ENCODE measurements around the gene VEGFA. TPM values are rescaled to one million over a fixed set of nuclear protein-coding genes. Genes with fewer than 3 reads are reported as not detected.

The VEGFA gene
- total RNA-seq, 1 donor from 2014 or later = 194 TPM

DNA sequence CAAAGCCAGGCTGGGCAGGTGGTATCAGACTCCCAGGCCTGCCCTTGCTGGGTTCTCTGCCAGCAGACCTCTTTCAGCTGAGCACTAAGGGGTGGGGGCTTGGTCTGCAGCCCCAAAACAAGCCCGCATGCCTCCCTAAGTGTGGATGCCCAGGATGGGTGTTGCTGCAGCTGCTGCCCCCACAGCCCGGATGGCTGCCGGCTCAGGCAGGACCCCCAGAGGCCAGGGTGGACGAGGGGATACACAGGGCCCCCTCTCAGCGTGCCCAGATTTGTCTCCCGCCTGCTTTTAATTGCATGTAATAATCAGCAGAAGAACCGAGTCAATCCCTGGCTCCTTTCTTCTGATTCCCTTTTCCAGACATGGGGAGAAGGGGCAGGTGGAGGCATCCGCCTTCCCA, 60.8 kb downstream of the VEGFA start:
- no peak for DNase-seq (ENCODE audit: extremely low spot score in 2 of 2)
- Histone ChIP-seq H3K4me1 (no peaks in the 10 kb centered on the region), H3K4me3 (no peak overlapping the region), H3K27me3 (no peaks in the 10 kb centered on the region), H3K27ac (no peak overlapping the region), H3K36me3 (no peaks in the 10 kb centered on the region), H3K9me3 (no peaks in the 10 kb centered on the region)
- TF ChIP-seq POLR2AphosphoS5 (IDR thresholded peaks at IDR 0.05; ENCODE audit: insufficient read depth in 1 of 2, low read depth in 1 of 2) (no peak), POLR2A (IDR thresholded peaks at IDR 0.05) (no peak)
- TF ChIP-seq, protein P1, sequence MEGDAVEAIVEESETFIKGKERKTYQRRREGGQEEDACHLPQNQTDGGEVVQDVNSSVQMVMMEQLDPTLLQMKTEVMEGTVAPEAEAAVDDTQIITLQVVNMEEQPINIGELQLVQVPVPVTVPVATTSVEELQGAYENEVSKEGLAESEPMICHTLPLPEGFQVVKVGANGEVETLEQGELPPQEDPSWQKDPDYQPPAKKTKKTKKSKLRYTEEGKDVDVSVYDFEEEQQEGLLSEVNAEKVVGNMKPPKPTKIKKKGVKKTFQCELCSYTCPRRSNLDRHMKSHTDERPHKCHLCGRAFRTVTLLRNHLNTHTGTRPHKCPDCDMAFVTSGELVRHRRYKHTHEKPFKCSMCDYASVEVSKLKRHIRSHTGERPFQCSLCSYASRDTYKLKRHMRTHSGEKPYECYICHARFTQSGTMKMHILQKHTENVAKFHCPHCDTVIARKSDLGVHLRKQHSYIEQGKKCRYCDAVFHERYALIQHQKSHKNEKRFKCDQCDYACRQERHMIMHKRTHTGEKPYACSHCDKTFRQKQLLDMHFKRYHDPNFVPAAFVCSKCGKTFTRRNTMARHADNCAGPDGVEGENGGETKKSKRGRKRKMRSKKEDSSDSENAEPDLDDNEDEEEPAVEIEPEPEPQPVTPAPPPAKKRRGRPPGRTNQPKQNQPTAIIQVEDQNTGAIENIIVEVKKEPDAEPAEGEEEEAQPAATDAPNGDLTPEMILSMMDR (IDR thresholded peaks at IDR 0.05) = no peak
- intact Hi-C loops (cut with DNase I) = no loop called here

DNA sequence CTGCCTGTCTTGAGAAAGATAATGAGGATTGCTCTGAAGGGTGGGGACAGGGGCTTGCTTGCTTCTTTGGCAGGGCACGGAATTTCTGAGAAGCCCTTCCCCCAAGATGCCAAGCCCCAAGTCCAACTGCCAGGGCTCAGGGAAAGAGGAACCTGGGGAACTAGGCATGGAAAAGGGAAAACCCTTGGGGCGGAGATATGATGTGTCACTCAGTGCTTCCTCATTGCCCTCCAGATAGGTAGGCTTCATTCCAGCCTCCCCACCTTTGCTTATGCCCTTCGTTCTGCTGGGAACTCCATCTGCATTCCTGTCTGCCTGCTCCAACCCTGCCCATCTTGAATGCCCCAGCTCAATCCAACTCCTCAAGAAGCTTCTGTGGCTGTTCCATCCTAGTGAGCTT, 61.2 kb downstream of the VEGFA start:
- no peak overlapping the region for H3K27ac ChIP-seq
- no peak for DNase-seq (ENCODE audit: extremely low spot score in 2 of 2)
- no peaks in the 10 kb centered on the region for H3K27me3 ChIP-seq
- H3K36me3 ChIP-seq = no peaks in the 10 kb centered on the region
- H3K4me1 ChIP-seq = no peaks in the 10 kb centered on the region
- intact Hi-C loops (cut with DNase I) = no loop called here
- H3K4me3 ChIP-seq = no peak overlapping the region
- H3K9me3 ChIP-seq = no peaks in the 10 kb centered on the region
- TF ChIP-seq, protein P1 (IDR thresholded peaks at IDR 0.05) = no peak
- no peak for TF ChIP-seq POLR2A (IDR thresholded peaks at IDR 0.05)
- TF ChIP-seq POLR2AphosphoS5 (IDR thresholded peaks at IDR 0.05; ENCODE audit: insufficient read depth in 1 of 2, low read depth in 1 of 2) = no peak

DNA sequence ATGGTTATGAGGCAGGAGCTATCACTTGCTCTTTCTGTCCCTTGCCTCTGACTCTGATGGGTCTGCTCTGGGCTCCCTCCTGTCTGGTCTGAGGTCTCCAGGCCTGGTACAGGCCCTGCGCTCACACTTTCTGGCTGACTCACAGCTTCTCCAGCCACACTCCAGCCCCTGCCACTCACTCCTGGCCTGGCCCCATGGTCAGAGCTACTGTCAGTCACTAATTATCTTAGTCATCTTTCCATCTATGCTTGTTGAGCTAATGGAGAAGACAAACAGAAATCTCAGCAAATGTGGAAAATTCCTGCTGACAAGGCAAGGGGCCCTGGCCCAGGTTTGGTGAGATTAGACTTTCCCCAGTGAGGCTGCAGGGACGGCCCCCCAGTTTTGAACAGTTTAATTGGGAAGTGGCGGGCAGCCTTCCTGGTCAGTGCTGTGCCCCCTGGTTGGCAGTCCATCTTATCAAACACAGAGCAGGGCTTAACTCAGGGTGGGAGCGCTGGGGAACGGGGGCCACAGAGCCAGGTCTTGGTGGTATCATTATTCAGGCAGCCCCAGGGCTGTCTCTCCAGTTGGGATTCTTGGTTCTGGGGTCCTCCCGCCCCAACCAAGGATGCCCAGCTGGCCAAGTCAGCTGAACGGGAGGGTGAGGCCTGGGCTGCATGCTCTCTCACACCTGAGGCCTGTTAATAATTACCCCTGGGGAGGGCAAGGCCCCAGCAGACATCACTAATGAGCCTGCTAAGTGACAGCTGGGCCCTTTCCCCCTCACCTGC, 63.4 kb downstream of the VEGFA start:
- intact Hi-C loops (cut with DNase I) = no loop called here
- Histone ChIP-seq H3K9me3 (no peaks in the 10 kb centered on the region), H3K4me1 (peaks cover 9% of the 10 kb centered on the region), H3K36me3 (no peaks in the 10 kb centered on the region), H3K4me3 (no peak overlapping the region), H3K27ac (no peak overlapping the region), H3K27me3 (no peaks in the 10 kb centered on the region)
- no peak for DNase-seq (ENCODE audit: extremely low spot score in 2 of 2)
- TF ChIP-seq POLR2AphosphoS5 (IDR thresholded peaks at IDR 0.05; ENCODE audit: insufficient read depth in 1 of 2, low read depth in 1 of 2) (no peak), POLR2A (IDR thresholded peaks at IDR 0.05) (no peak)
- TF ChIP-seq, protein P1 (IDR thresholded peaks at IDR 0.05) = no peak

DNA sequence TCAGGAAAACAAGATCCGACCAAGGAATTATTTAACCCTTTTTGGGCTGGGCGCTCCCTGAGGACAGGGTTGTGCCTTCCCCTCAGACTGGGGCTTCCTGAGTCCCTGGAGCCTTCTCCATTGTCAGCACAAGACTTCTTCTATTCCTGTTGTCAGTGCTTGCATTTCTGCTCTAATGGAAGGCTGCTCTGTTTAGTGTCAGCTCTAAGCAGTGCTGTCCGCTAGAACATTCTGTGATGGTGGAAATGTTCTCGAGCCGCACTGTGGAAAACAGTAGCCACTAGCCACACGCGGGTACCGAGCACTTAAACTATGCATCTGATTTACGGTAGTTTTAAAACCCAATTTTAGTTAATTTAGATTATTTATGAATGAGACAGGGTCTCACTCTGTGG, 64.0 kb downstream of the VEGFA start:
- Histone ChIP-seq H3K36me3 (no peaks in the 10 kb centered on the region), H3K4me1 (peaks cover 12% of the 10 kb centered on the region), H3K27me3 (no peaks in the 10 kb centered on the region), H3K4me3 (no peak overlapping the region), H3K27ac (no peak overlapping the region), H3K9me3 (no peaks in the 10 kb centered on the region)
- DNase-seq (ENCODE audit: extremely low spot score in 2 of 2) = no peak
- intact Hi-C loops (cut with DNase I) = no loop called here
- TF ChIP-seq, protein P1 (IDR thresholded peaks at IDR 0.05) = no peak
- TF ChIP-seq POLR2AphosphoS5 (IDR thresholded peaks at IDR 0.05; ENCODE audit: insufficient read depth in 1 of 2, low read depth in 1 of 2) (no peak), POLR2A (IDR thresholded peaks at IDR 0.05) (no peak)

DNA sequence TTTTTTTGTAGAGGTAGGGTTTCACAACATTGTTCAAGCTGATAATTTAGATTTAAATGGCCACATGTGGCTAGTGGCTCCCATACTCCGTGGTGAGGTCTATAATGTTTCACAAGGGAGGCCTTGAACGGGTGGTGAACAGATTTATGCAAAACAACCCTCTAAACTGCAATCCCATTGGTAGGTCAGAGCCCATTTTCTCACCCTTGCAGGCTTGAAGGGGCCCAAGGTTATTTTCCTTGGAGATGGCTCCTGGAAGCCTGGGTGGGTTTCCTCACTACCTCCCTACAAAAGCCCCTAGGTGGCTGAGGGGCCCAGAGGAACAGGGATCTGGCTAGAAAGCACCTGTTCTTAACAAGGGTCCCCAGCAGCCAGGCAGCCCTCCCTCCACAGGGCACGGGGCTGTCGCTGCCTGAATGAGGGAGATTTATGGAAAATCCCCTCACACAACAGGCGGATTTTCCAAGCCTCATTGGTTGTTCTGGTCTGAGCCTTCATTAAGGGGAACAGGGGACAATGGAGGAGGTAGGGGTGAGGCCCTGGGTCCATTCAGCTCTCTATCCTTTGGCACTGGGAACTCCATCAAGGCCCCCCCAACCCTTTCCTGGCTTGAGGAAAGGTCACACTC, 64.6 kb downstream of the VEGFA start:
- intact Hi-C loops (cut with DNase I) = no loop called here
- no peaks in the 10 kb centered on the region for H3K9me3 ChIP-seq
- no peaks in the 10 kb centered on the region for H3K36me3 ChIP-seq
- TF ChIP-seq, protein P1 (IDR thresholded peaks at IDR 0.05) = no peak
- TF ChIP-seq POLR2AphosphoS5 (IDR thresholded peaks at IDR 0.05; ENCODE audit: insufficient read depth in 1 of 2, low read depth in 1 of 2) (no peak), POLR2A (IDR thresholded peaks at IDR 0.05) (no peak)
- no peak overlapping the region for H3K27ac ChIP-seq
- no peak overlapping the region for H3K4me3 ChIP-seq
- DNase-seq (ENCODE audit: extremely low spot score in 2 of 2) = no peak
- H3K4me1 ChIP-seq = peaks cover 17% of the 10 kb centered on the region
- no peaks in the 10 kb centered on the region for H3K27me3 ChIP-seq

Data from vagina (tissue), 2 donors.